Large intestine (tissue), 3 donors: ENCODE data around the gene MTF1. TPM values are rescaled to one million over a fixed set of nuclear protein-coding genes. Genes with fewer than 3 reads are reported as not detected.

ENCODE experiments used
- DNase-seq, 2 donors: peaks; one replicate each; pipeline versions ENCODE4 v3.0.0 to v3.0.0-alpha.2; 2013
- H3K27ac ChIP-seq: one replicate; pipeline ENCODE4 v1.5.1; 2013; ENCODE audit warnings: low read length
- H3K27me3 ChIP-seq: 2 replicates; pipeline ENCODE4 v1.6.1; 2013; ENCODE audit warnings: low read length; ENCODE audit not compliant: control insufficient read depth, insufficient read depth
- H3K36me3 ChIP-seq: 2 replicates; pipeline ENCODE4 v1.6.1; 2013; ENCODE audit warnings: low read length; ENCODE audit not compliant: control insufficient read depth, insufficient read depth
- H3K4me1 ChIP-seq: one replicate; pipeline ENCODE4 v1.6.1; 2013; ENCODE audit warnings: low read length; ENCODE audit not compliant: control insufficient read depth, insufficient read depth
- H3K4me3 ChIP-seq: one replicate; pipeline ENCODE4 v1.5.1; 2013; ENCODE audit warnings: low read length
- H3K9me3 ChIP-seq: one replicate; pipeline ENCODE4 v1.6.1; 2013; ENCODE audit warnings: mild to moderate bottlenecking, low read depth, low read length, moderate library complexity; ENCODE audit not compliant: control insufficient read depth
- WGBS: methylation state at CpG from one replicate; pipeline ENCODE4 v1.1.5; 2013; ENCODE audit warnings: low lambda C conversion rate; ENCODE audit not compliant: insufficient coverage; 5-methylcytosine and 5-hydroxymethylcytosine counted together
- polyA plus RNA-seq: library from polyadenylated mRNA; unstranded; fragments of 120-200 nt; gene quantifications from one replicate; pipeline ENCODE4 v1.2.1, GENCODE V29; 2013

MTF1 gene
- polyA plus RNA-seq, 1 donor: 6.0 TPM

GRCh38 chr1:37893673-37894072 lies 34.3 kb upstream of the MTF1 start:
- Histone ChIP-seq H3K36me3 (peaks cover 15% of the 10 kb centered on the region), H3K4me3 (no peak overlapping the region), H3K27ac (no peak overlapping the region), H3K27me3 (no peaks in the 10 kb centered on the region), H3K9me3 (no peaks in the 10 kb centered on the region), H3K4me1 (no peaks in the 10 kb centered on the region)
- no peak for DNase-seq
- WGBS: no CpG with 5 or more reads among the region's 2 CpGs

DNA sequence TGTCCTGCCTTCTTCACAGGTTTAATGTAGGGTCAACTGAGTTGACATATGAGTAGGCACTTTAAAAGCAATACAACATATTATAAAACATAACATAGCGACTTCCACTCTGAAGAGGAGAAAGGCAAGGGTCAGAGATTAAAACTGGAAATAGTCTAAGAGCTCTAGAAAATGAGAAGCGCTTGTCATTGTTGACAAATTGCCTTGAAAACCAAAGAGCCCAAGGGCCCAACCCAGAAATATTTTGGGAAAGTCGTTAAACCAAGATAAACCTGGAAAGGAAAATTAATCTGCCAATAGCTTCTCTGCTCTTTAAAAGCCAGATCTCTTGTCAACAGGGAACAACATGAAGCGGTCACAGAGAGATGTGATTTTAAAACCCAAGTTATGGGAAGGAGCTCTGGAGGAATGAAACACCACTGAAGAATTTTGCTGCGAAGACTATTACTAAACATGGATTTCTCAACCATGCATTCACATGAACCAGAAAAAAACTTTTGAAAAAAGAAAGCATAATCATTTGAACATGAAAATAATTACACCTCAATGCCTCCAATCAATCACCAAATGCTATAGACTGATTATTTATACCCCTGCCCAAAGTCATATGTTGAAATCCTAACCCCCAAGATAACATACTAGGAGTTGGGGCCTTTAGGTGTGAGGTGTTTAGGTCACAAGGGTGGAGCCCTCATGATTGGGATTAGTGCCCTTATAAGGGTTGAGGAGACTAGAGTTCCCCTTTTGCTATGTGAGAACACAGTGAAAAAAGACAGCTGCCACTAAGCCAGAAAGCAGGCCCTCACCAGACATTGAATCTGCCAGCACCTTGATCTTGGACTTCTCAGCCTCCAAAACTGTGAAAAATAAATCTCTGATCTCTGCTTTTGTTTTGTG lies 33.0 kb upstream of the MTF1 start:
- Histone ChIP-seq H3K27ac (no peak overlapping the region), H3K9me3 (no peaks in the 10 kb centered on the region)
- 92% methylated on average over 2 of the region's 5 CpGs for WGBS

GRCh38 chr1:37890378-37891014 lies 31.1 kb upstream of the MTF1 start:
- Histone ChIP-seq H3K27ac (no peak overlapping the region), H3K9me3 (no peaks in the 10 kb centered on the region), H3K27me3 (no peaks in the 10 kb centered on the region), H3K36me3 (peaks cover 45% of the 10 kb centered on the region), H3K4me3 (no peak overlapping the region), H3K4me1 (no peaks in the 10 kb centered on the region)
- 0% methylated on average over 1 of the region's 4 CpGs for WGBS
- DNase-seq: peak; percentile 19 to 32

More for the DNA sequence above, 33.0 kb upstream of the MTF1 start:
- H3K4me1 ChIP-seq: no peaks in the 10 kb centered on the region
- no peak for DNase-seq
- no peaks in the 10 kb centered on the region for H3K27me3 ChIP-seq
- H3K36me3 ChIP-seq: peaks cover 28% of the 10 kb centered on the region
- H3K4me3 ChIP-seq: no peak overlapping the region

- Histone ChIP-seq H3K27ac (no peak overlapping the region), H3K27me3 (no peaks in the 10 kb centered on the region), H3K4me1 (no peaks in the 10 kb centered on the region), H3K4me3 (no peak overlapping the region), H3K36me3 (peaks cover 57% of the 10 kb centered on the region), H3K9me3 (no peaks in the 10 kb centered on the region)
- WGBS: 90% methylated on average over 1 of the region's 6 CpGs
- no peak for DNase-seq
Observed at GRCh38 chr1:37888022-37888700, 28.8 kb upstream of the MTF1 start.

DNA sequence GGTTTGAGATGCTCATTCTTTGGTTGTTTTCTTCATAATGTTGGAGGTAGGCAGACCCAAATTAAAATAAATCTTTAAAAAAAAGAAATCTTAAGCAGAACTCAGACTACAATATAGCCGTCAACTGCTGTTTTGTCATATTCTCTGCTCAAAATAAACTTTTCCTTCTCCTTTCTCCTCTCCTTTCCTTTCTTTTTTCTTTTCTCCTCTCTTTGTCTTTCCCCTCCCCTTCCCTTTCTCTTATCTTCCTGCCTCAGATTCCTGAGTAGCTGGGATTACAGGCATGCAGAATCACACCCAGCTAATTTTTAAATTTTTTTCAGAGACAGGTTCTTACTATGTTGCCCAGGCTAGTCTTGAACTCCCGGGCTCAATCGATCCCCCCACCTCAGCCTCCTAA lies 24.8 kb upstream of the MTF1 start:
- WGBS: 100% methylated on average over 1 of the region's 3 CpGs
- H3K36me3 ChIP-seq: peaks cover 73% of the 10 kb centered on the region
- H3K9me3 ChIP-seq: no peaks in the 10 kb centered on the region
- no peaks in the 10 kb centered on the region for H3K27me3 ChIP-seq
- peaks cover 8% of the 10 kb centered on the region for H3K4me1 ChIP-seq
- H3K27ac ChIP-seq: no peak overlapping the region
- DNase-seq: no peak
- no peak overlapping the region for H3K4me3 ChIP-seq

DNA sequence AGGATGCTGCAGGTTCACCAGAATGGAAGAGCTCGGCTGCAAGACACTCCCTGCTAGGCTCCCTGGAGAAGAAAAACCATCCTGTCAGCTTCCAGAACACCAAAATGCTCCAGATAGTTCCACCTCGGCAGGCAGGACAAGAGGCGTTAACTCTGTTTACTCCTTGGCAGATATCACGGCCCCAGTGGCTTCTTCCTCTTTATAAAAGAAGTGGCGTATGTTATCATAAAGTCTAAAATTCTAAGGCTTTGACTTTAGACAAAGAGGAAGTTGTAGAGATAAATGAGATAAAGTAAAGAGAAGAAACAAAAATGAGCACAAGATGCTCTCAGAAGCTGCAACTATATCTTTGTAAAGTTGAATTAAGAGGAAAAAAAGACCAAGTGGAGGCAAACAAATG lies 24.3 kb upstream of the MTF1 start:
- no peaks in the 10 kb centered on the region for H3K9me3 ChIP-seq
- H3K27ac ChIP-seq: no peak overlapping the region
- peaks cover 69% of the 10 kb centered on the region for H3K36me3 ChIP-seq
- no peaks in the 10 kb centered on the region for H3K27me3 ChIP-seq
- no peak overlapping the region for H3K4me3 ChIP-seq
- WGBS: no CpG with 5 or more reads among the region's 5 CpGs
- H3K4me1 ChIP-seq: peaks cover 9% of the 10 kb centered on the region
- no peak for DNase-seq

GRCh38 chr1:37879865-37880264 lies 20.5 kb upstream of the MTF1 start:
- DNase-seq: peak; percentile 70 to 86
- Histone ChIP-seq H3K27me3 (no peaks in the 10 kb centered on the region), H3K27ac (peak overlapping the region; percentile 68), H3K9me3 (no peaks in the 10 kb centered on the region), H3K36me3 (peaks cover 48% of the 10 kb centered on the region), H3K4me3 (no peak overlapping the region), H3K4me1 (peaks cover 9% of the 10 kb centered on the region)
- 43% methylated on average over 1 of the region's 4 CpGs for WGBS

GRCh38 chr1:37878071-37878470 lies 18.7 kb upstream of the MTF1 start:
- WGBS: no CpG with 5 or more reads among the region's 6 CpGs
- peak; percentile 74 to 89 for DNase-seq

GRCh38 chr1:37875833-37876232 lies 16.4 kb upstream of the MTF1 start:
- H3K4me1 ChIP-seq: peaks cover 9% of the 10 kb centered on the region
- WGBS: no CpG with 5 or more reads among the region's 1 CpG
- H3K36me3 ChIP-seq: peaks cover 44% of the 10 kb centered on the region
- no peak overlapping the region for H3K4me3 ChIP-seq
- H3K9me3 ChIP-seq: no peaks in the 10 kb centered on the region
- no peaks in the 10 kb centered on the region for H3K27me3 ChIP-seq
- DNase-seq: peak in 1 of 2 donors; percentile 20
- no peak overlapping the region for H3K27ac ChIP-seq

More at GRCh38 chr1:37878071-37878470, 18.7 kb upstream of the MTF1 start:
- Histone ChIP-seq H3K4me1 (peaks cover 9% of the 10 kb centered on the region), H3K36me3 (peaks cover 50% of the 10 kb centered on the region), H3K27ac (peak overlapping the region; percentile 68), H3K4me3 (no peak overlapping the region), H3K9me3 (no peaks in the 10 kb centered on the region), H3K27me3 (no peaks in the 10 kb centered on the region)

- no peak overlapping the region for H3K4me3 ChIP-seq
- no peak for DNase-seq
- peaks cover 51% of the 10 kb centered on the region for H3K36me3 ChIP-seq
- H3K27me3 ChIP-seq: no peaks in the 10 kb centered on the region
- no peak overlapping the region for H3K27ac ChIP-seq
- no peaks in the 10 kb centered on the region for H3K9me3 ChIP-seq
- WGBS: no CpG with 5 or more reads among the region's 1 CpG
- H3K4me1 ChIP-seq: no peaks in the 10 kb centered on the region
Observed at GRCh38 chr1:37872692-37873091, 13.3 kb upstream of the MTF1 start.
